Naive B cell (primary cell): ENCODE results near the gene USP25. TPM values are rescaled to one million over a fixed set of nuclear protein-coding genes. Genes with fewer than 3 reads are reported as not detected.
A peak's percentile ranks its signal among the peaks of the same experiment; 100 is the strongest.

Source experiments
- ATAC-seq, 2 donors: fragments of 150-1000 bp; cut with Tn5 transposase; 2 replicates each; pipeline ENCODE4 v1.10.0; 2021; ENCODE audit warnings: low read depth in 2 of 2, mild to moderate bottlenecking in 2 of 2, moderate library complexity in 2 of 2
- DNase-seq: peaks from one replicate; pipeline ENCODE4 v3.0.0; 2022
- H3K27ac Mint-ChIP-seq, 6 donors: one replicate each; pipeline ENCODE4 v1.8.0; 2020 to 2022; ENCODE audit warnings: mild to moderate bottlenecking in 6 of 6, mixed read lengths in 6 of 6, moderate library complexity in 5 of 6, inconsistent platforms in 2 of 6
- H3K27me3 Mint-ChIP-seq, 3 donors: one replicate each; pipeline ENCODE4 v1.8.0; 2021 to 2022; ENCODE audit warnings: mixed read lengths in 3 of 3, mild to moderate bottlenecking in 1 of 3
- H3K36me3 Mint-ChIP-seq, 2 donors: one replicate each; pipeline ENCODE4 v1.8.0; 2020 to 2022; ENCODE audit warnings: mixed read lengths in 2 of 2, inconsistent platforms in 1 of 2, mild to moderate bottlenecking in 1 of 2
- H3K4me1 Mint-ChIP-seq, 3 donors: one replicate each; pipeline ENCODE4 v1.8.0; 2020 to 2022; ENCODE audit warnings: mixed read lengths in 3 of 3, inconsistent platforms in 1 of 3, mild to moderate bottlenecking in 1 of 3, moderate library complexity in 1 of 3
- H3K4me3 Mint-ChIP-seq, 8 donors: one replicate each; pipeline ENCODE4 v1.8.0; 2020 to 2022; ENCODE audit warnings: mild to moderate bottlenecking in 8 of 8, mixed read lengths in 8 of 8, moderate library complexity in 8 of 8, inconsistent platforms in 2 of 8
- H3K9me3 Mint-ChIP-seq, 7 donors: one replicate each; pipeline ENCODE4 v1.8.0; 2020 to 2022; ENCODE audit warnings: mixed read lengths in 7 of 7, mild to moderate bottlenecking in 5 of 7, inconsistent platforms in 2 of 7, moderate library complexity in 1 of 7
- polyA plus RNA-seq, 6 donors: library from polyadenylated mRNA; unstranded; fragments of 300-500 nt; fragmentation: Illumina TruSeq; gene quantifications; one replicate each; pipeline ENCODE4 v1.2.3, GENCODE V29; 2021; ENCODE audit warnings: low read depth in 6 of 6

USP25 gene
- polyA plus RNA-seq, 6 donors from 2014 or later, result 9.7 to 19.7 (median 13.3) TPM

DNA sequence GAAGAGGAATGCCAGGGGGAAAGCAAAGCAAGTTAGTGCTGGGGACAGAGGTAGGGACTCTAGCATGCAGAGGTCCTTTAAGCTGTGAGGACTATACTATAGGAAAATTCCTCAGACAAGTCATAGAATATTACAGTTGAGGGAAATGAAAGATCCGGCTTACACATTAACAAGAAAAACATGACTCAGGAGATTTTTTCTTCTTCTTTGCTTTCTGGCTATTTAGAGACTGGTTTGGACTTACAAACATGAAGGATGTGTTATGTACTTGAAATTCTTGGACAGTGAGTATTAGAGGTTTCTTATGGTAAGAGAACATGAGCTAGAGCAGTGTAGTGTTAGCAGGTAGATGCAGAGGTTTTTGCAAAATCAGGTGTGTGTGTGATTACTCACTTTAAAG is 24.9 kb downstream of the USP25 start:
- Mint-ChIP-seq H3K27me3 (no peaks in the 10 kb centered on the region), H3K4me1 (peaks cover 66 to 92% (median 84%) of the 10 kb centered on the region in 3 donors), H3K27ac (peak overlapping the region in 2 of 6 donors; percentile 41 to 58), H3K9me3 (peaks cover 3 to 27% (median 14%) of the 10 kb centered on the region in 7 donors), H3K36me3 (peaks cover 19 to 23% of the 10 kb centered on the region in 2 donors), H3K4me3 (peak overlapping the region in 3 of 8 donors; percentile 16 to 37 (median 21))
- no peak for DNase-seq
- ATAC-seq, result no peak

DNA sequence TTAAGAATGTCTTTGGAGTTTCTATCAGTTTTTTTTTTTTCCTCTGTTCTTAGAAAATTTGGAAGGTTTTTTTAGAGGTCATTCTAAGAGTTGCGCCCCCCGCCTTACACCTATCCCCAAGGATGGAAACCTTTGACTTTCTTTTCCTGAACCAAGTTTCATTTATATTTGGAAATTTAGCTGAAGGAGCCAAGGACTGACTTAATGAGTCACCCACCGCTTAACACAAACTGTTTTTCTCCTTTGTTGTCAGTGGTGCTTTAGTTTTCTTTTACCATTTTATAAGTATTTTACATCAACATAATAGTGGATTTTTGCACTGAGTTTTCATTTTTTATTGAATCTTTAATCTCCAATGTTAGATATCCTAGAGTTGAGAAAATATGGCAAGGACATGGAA is 25.3 kb downstream of the USP25 start:
- peaks cover 66 to 92% (median 84%) of the 10 kb centered on the region in 3 donors for H3K4me1 Mint-ChIP-seq
- H3K27me3 Mint-ChIP-seq, result no peaks in the 10 kb centered on the region
- ATAC-seq (no peak), DNase-seq (no peak)
- peaks cover 19 to 20% of the 10 kb centered on the region in 2 donors for H3K36me3 Mint-ChIP-seq
- H3K4me3 Mint-ChIP-seq, result peak overlapping the region in 1 of 8 donors; percentile 21
- peak overlapping the region in 1 of 6 donors; percentile 32 for H3K27ac Mint-ChIP-seq
- peaks cover 3 to 27% (median 14%) of the 10 kb centered on the region in 7 donors for H3K9me3 Mint-ChIP-seq

DNA sequence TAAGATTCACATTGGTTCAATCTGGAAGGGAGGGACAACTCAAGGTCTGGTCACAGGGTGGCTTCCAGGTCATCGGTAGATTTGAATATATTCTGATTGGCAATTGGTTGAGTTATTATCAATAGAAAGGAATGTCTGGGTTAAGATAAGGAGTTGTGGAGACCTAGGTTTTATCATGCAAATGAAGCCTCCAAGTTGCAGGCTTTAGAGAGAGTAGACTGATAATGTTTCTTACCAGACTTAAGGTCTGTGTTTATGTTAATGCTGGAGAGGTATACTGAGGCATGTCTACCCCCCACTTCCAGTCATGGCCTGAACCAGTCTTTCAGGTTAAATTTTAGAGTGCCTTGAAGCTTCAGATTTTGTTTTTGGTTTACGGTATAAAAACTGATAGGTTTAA is 29.7 kb downstream of the USP25 start:
- DNase-seq (no peak), ATAC-seq (no peak)
- no peaks in the 10 kb centered on the region for H3K27me3 Mint-ChIP-seq
- H3K9me3 Mint-ChIP-seq, result peaks cover 5 to 27% (median 15%) of the 10 kb centered on the region in 7 donors
- peaks cover 67 to 75% (median 71%) of the 10 kb centered on the region in 3 donors for H3K4me1 Mint-ChIP-seq
- H3K4me3 Mint-ChIP-seq, result peak overlapping the region in 2 of 8 donors; percentile 17 to 26
- H3K36me3 Mint-ChIP-seq, result peaks cover 28 to 32% of the 10 kb centered on the region in 2 donors
- H3K27ac Mint-ChIP-seq, result peak overlapping the region in 2 of 6 donors; percentile 64 to 91

DNA sequence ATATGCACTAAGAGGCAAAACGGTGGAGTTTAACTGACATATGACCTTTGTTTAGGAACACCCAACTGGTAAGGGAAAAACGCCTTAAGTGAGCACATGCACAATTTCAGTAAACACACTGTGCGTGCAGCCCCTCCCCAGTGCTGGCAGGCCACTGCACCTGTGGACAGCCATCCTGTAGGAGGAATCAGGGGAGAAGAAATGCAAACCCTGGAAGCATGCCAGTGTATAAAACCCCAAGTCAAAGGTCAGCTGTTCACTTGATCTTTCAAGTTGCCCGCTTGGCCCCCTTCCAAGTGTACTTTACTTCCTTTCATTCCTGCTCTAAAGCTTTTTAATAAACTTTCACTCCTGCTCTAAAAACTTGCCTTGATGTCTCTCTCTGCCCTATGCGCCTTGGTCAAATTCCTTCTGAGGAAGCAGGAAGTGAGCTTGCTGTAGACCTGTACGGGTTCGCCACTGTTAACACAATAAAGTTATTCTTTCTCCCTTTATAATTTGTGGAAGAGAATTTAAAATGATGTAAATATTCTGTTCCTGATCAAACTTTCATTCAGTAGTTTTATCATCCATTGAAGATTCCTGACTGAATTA is 31.8 kb downstream of the USP25 start:
- ATAC-seq, result no peak
- peaks cover 26 to 30% of the 10 kb centered on the region in 2 donors for H3K36me3 Mint-ChIP-seq
- H3K27me3 Mint-ChIP-seq, result no peaks in the 10 kb centered on the region
- H3K4me1 Mint-ChIP-seq, result peaks cover 49 to 70% (median 57%) of the 10 kb centered on the region in 3 donors
- H3K4me3 Mint-ChIP-seq, result peak overlapping the region in 2 of 8 donors; percentile 21 to 40
- H3K27ac Mint-ChIP-seq, result peak overlapping the region in 2 of 6 donors; percentile 0 to 19
- peaks cover 5 to 18% (median 15%) of the 10 kb centered on the region in 7 donors for H3K9me3 Mint-ChIP-seq
- DNase-seq, result no peak

DNA sequence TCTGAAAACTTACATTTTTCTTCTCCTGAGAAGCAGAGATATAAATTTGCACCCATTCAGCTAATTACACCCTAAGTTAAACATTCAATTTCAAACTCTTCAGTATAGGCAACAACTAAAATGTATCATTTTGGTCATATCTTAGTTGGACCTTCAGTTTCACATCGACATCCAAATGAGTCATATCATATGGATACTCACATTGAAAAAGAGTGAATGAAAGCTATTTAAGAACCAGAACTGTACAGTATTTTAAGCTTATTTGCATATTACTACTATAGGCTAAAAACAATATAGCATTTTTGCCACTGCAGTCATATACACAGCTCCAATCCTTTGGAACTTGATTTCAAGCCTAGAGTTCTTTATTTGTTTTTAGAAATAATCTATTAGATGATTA is 33.6 kb downstream of the USP25 start:
- Mint-ChIP-seq H3K36me3 (peaks cover 22 to 27% of the 10 kb centered on the region in 2 donors), H3K4me3 (no peak overlapping the region), H3K9me3 (peaks cover 0 to 8% (median under 1%) of the 10 kb centered on the region in 7 donors), H3K4me1 (peaks cover 37 to 62% (median 53%) of the 10 kb centered on the region in 3 donors), H3K27ac (peak overlapping the region in 2 of 6 donors; percentile 78 to 81), H3K27me3 (no peaks in the 10 kb centered on the region)
- no peak for DNase-seq
- ATAC-seq, result no peak

DNA sequence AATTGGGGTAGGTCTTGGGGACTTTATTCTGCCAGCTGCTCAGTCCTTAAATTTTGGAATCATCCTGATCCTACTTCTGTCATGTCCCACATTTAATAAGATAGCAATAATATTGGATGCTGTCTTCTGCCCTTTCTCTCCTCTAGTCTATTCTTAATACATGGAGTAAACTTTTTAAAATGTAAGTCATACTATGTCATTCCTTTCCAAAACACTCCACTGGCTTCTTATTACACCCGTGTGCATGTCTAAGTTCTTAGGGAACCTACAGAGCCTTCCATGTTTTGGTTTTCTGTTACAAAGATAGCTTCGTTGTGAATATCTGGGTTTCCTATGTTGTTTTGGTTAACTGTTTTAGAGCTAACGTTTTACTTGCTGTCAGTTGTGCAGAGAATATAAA is 35.1 kb downstream of the USP25 start:
- peaks cover 22 to 32% of the 10 kb centered on the region in 2 donors for H3K36me3 Mint-ChIP-seq
- H3K27ac Mint-ChIP-seq, result peak overlapping the region in 1 of 6 donors; percentile 2
- H3K4me1 Mint-ChIP-seq, result peaks cover 27 to 50% (median 43%) of the 10 kb centered on the region in 3 donors
- H3K4me3 Mint-ChIP-seq, result no peak overlapping the region
- ATAC-seq (no peak), DNase-seq (no peak)
- no peaks in the 10 kb centered on the region for H3K27me3 Mint-ChIP-seq
- H3K9me3 Mint-ChIP-seq, result peaks cover 0 to 4% (median 0%) of the 10 kb centered on the region in 7 donors

DNA sequence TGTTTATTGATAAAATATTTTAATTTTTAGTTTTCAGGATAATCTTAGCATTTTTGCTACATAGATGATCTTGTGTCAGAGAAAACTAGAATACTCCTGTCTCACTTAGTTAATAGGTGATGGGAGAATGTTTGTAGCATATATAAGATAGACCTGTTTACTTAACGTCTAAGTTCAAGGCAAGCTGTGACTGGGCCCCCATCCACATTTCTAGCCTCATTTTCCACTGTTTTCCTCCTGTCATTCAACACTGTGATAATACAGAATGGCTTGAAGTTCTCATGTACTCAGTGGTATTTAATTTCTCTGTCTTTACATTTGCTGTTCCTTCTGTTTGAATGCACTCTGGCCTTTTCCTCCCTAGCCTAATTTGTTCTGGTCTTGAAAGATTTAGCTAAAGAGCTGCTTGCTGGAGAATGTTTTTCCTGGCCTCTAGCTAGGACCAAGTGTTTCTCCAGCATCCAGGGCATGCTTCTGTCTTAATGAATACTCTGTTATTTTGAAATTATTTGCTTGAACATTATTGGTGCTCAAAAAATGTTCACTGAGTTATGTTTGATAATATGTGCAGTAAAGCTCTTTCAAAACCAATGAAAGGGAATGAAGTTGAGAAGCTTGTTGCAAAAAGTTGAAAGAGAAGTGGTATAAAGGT is 37.3 kb downstream of the USP25 start:
- peaks cover 22 to 39% of the 10 kb centered on the region in 2 donors for H3K36me3 Mint-ChIP-seq

GRCh38 chr21:15768045-15768601 is 38.3 kb downstream of the USP25 start:
- Mint-ChIP-seq H3K36me3 (peaks cover 24 to 39% of the 10 kb centered on the region in 2 donors), H3K27me3 (no peaks in the 10 kb centered on the region), H3K4me3 (no peak overlapping the region), H3K9me3 (peaks cover 0 to under 1% (median 0%) of the 10 kb centered on the region in 7 donors), H3K4me1 (peaks cover 14 to 38% (median 30%) of the 10 kb centered on the region in 3 donors), H3K27ac (peak overlapping the region in 3 of 6 donors; percentile 8 to 31 (median 18))
- DNase-seq (no peak), ATAC-seq (no peak)

More for the DNA sequence above, 37.3 kb downstream of the USP25 start:
- peaks cover 0 to 4% (median 0%) of the 10 kb centered on the region in 7 donors for H3K9me3 Mint-ChIP-seq
- H3K27me3 Mint-ChIP-seq, result no peaks in the 10 kb centered on the region
- H3K4me3 Mint-ChIP-seq, result no peak overlapping the region
- no peak for ATAC-seq
- H3K27ac Mint-ChIP-seq, result peak overlapping the region in 5 of 6 donors; percentile 7 to 66 (median 46)
- peaks cover 17 to 42% (median 32%) of the 10 kb centered on the region in 3 donors for H3K4me1 Mint-ChIP-seq
- no peak for DNase-seq

DNA sequence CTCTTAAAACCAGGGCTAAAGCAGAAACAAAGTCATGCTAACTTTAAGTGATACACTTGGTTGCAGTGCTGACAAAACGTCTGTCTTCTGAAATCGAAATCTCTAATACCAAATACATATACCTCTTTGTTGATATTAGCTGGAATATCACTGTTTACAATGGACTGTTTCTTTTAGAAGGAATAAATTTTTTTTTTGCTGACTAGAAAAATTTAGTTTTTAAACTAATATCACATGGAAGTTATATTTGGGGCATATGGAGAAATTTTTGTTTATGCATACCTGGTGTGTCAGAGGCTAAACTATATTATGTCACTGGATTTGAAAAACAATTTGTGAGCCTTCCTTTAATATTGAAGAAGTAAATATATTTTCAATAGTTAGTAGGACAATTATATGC is 39.1 kb downstream of the USP25 start:
- no peak overlapping the region for H3K27ac Mint-ChIP-seq
- H3K4me1 Mint-ChIP-seq, result peaks cover 14 to 37% (median 30%) of the 10 kb centered on the region in 3 donors
- ATAC-seq (no peak), DNase-seq (no peak)
- no peak overlapping the region for H3K4me3 Mint-ChIP-seq
- H3K27me3 Mint-ChIP-seq, result no peaks in the 10 kb centered on the region
- H3K36me3 Mint-ChIP-seq, result peaks cover 24 to 38% of the 10 kb centered on the region in 2 donors
- no peaks in the 10 kb centered on the region for H3K9me3 Mint-ChIP-seq

DNA sequence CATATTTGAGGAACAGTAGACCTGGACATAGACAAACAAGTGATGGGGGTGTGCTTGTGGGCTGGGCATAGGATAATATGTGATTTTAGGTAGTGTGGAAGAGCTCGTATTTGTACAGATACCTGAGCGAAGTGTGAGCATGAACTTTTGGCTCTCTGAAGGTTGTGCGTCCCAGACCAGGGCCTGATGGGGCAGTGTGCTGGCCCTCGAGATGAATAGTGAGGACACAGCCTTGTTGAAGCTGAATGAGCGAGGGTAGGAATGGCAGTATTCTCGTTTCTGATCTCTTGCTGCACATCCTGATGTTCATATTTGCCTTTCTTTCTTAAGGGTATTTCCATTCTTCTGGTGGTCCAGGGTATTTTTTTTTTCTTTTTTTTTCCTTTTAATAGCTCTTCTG is 41.5 kb downstream of the USP25 start:
- Mint-ChIP-seq H3K27ac (peak overlapping the region in 3 of 6 donors; percentile 1 to 44 (median 35)), H3K4me1 (peaks cover 14 to 34% (median 25%) of the 10 kb centered on the region in 3 donors), H3K9me3 (no peaks in the 10 kb centered on the region), H3K36me3 (peaks cover 24 to 35% of the 10 kb centered on the region in 2 donors), H3K4me3 (no peak overlapping the region), H3K27me3 (no peaks in the 10 kb centered on the region)
- no peak for ATAC-seq
- DNase-seq, result no peak

GRCh38 chr21:15772654-15773053 is 42.9 kb downstream of the USP25 start:
- Mint-ChIP-seq H3K4me1 (peaks cover 18 to 33% (median 19%) of the 10 kb centered on the region in 3 donors), H3K36me3 (peaks cover 18 to 25% of the 10 kb centered on the region in 2 donors), H3K9me3 (no peaks in the 10 kb centered on the region), H3K4me3 (no peak overlapping the region), H3K27ac (no peak overlapping the region), H3K27me3 (no peaks in the 10 kb centered on the region)
- DNase-seq (no peak), ATAC-seq (no peak)

GRCh38 chr21:15774590-15774989 is 44.8 kb downstream of the USP25 start:
- ATAC-seq, result no peak
- H3K27ac Mint-ChIP-seq, result no peak overlapping the region

DNA sequence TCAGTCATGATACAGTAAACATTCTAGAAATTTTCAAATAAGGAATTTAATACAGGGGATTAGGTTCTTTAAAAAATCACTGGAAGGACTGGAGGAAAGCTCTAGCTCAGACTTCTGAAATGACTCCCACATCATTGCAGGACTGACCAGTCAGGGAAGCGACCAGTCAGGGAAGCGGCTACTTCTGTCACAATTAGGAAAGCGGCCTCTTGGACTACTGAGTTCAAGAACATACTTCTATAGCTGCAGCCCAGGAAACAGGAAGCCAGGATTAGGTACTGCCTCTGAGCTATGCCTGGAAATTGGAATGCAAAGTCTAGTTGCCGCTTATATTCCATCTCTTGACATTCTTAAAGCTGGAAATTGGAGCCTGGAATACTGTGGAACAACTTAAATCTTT is 45.5 kb downstream of the USP25 start:
- no peak overlapping the region for H3K4me3 Mint-ChIP-seq
- peaks cover 12 to 19% of the 10 kb centered on the region in 2 donors for H3K36me3 Mint-ChIP-seq
- DNase-seq, result no peak
- H3K4me1 Mint-ChIP-seq, result peaks cover 14 to 32% (median 21%) of the 10 kb centered on the region in 3 donors
- no peaks in the 10 kb centered on the region for H3K9me3 Mint-ChIP-seq
- no peak for ATAC-seq
- H3K27ac Mint-ChIP-seq, result peak overlapping the region in 2 of 6 donors; percentile 4 to 26
- no peaks in the 10 kb centered on the region for H3K27me3 Mint-ChIP-seq

More at GRCh38 chr21:15774590-15774989, 44.8 kb downstream of the USP25 start:
- peaks cover 11 to 19% of the 10 kb centered on the region in 2 donors for H3K36me3 Mint-ChIP-seq
- H3K4me3 Mint-ChIP-seq, result no peak overlapping the region
- H3K9me3 Mint-ChIP-seq, result no peaks in the 10 kb centered on the region
- peaks cover 14 to 32% (median 21%) of the 10 kb centered on the region in 3 donors for H3K4me1 Mint-ChIP-seq
- H3K27me3 Mint-ChIP-seq, result no peaks in the 10 kb centered on the region
- DNase-seq, result no peak
